ENCODE measurements around the gene GYS2.

Gene GYS2

DNA sequence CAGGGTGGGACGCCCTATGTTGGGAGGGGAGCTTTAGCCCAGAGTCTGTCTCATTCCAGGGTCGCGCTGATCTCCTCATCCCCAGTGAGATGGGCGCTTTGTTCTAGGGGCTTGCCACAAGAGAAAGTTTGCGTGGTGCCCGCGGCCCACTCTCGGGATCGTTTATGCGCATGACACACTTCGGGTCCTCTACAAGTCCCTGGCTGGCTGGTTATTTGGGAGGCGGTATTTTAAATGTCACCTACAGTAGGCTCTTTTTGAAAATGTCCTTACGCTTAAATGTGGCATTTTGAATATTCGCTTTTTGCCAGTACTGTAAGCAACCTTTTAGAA lies 102.5 kb downstream of the GYS2 start:
- TF ChIP-seq PPARA (CRISPR knock-in tag; IDR thresholded peaks at IDR 0.05; ENCODE audit: borderline replicate concordance) (no peak), OSR1 (CRISPR knock-in tag; IDR thresholded peaks at IDR 0.05) (no peak), ESRRG (CRISPR knock-in tag; IDR thresholded peaks at IDR 0.05) (no peak), ISL1 (CRISPR knock-in tag; IDR thresholded peaks at IDR 0.05) (no peak), SNAI2 (CRISPR knock-in tag; IDR thresholded peaks at IDR 0.05) (no peak), ZNF565 (CRISPR knock-in tag; conservative IDR thresholded peaks at IDR 0.05; ENCODE audit: low read depth) (no peak), TOX (CRISPR knock-in tag; IDR thresholded peaks at IDR 0.05; ENCODE audit: borderline replicate concordance) (no peak), RARB (CRISPR knock-in tag; IDR thresholded peaks at IDR 0.05) (no peak), ZFP3 (CRISPR knock-in tag; IDR thresholded peaks at IDR 0.05) (no peak), GLIS3 (CRISPR knock-in tag; IDR thresholded peaks at IDR 0.05) (no peak), BACH2 (CRISPR knock-in tag; IDR thresholded peaks at IDR 0.05; ENCODE audit: borderline replicate concordance) (no peak), TCF4 (CRISPR knock-in tag; IDR thresholded peaks at IDR 0.05; ENCODE audit: borderline replicate concordance) (no peak), ZFP30 (CRISPR knock-in tag; IDR thresholded peaks at IDR 0.05) (no peak)
- TF ChIP-seq, protein P1, sequence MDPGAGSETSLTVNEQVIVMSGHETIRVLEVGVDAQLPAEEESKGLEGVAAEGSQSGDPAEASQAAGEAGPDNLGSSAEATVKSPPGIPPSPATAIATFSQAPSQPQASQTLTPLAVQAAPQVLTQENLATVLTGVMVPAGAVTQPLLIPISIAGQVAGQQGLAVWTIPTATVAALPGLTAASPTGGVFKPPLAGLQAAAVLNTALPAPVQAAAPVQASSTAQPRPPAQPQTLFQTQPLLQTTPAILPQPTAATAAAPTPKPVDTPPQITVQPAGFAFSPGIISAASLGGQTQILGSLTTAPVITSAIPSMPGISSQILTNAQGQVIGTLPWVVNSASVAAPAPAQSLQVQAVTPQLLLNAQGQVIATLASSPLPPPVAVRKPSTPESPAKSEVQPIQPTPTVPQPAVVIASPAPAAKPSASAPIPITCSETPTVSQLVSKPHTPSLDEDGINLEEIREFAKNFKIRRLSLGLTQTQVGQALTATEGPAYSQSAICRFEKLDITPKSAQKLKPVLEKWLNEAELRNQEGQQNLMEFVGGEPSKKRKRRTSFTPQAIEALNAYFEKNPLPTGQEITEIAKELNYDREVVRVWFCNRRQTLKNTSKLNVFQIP (CRISPR knock-in tag; IDR thresholded peaks at IDR 0.05; ENCODE audit: borderline replicate concordance, low read depth), result no peak
- TF ChIP-seq, protein P2, sequence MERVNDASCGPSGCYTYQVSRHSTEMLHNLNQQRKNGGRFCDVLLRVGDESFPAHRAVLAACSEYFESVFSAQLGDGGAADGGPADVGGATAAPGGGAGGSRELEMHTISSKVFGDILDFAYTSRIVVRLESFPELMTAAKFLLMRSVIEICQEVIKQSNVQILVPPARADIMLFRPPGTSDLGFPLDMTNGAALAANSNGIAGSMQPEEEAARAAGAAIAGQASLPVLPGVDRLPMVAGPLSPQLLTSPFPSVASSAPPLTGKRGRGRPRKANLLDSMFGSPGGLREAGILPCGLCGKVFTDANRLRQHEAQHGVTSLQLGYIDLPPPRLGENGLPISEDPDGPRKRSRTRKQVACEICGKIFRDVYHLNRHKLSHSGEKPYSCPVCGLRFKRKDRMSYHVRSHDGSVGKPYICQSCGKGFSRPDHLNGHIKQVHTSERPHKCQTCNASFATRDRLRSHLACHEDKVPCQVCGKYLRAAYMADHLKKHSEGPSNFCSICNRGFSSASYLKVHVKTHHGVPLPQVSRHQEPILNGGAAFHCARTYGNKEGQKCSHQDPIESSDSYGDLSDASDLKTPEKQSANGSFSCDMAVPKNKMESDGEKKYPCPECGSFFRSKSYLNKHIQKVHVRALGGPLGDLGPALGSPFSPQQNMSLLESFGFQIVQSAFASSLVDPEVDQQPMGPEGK (CRISPR knock-in tag; IDR thresholded peaks at IDR 0.05; ENCODE audit: borderline replicate concordance), result no peak
- TF ChIP-seq, protein P3, sequence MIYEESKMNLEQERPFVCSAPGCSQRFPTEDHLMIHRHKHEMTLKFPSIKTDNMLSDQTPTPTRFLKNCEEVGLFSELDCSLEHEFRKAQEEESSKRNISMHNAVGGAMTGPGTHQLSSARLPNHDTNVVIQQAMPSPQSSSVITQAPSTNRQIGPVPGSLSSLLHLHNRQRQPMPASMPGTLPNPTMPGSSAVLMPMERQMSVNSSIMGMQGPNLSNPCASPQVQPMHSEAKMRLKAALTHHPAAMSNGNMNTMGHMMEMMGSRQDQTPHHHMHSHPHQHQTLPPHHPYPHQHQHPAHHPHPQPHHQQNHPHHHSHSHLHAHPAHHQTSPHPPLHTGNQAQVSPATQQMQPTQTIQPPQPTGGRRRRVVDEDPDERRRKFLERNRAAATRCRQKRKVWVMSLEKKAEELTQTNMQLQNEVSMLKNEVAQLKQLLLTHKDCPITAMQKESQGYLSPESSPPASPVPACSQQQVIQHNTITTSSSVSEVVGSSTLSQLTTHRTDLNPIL (CRISPR knock-in tag; IDR thresholded peaks at IDR 0.05; ENCODE audit: low read depth), result no peak
- TF ChIP-seq, protein P4, sequence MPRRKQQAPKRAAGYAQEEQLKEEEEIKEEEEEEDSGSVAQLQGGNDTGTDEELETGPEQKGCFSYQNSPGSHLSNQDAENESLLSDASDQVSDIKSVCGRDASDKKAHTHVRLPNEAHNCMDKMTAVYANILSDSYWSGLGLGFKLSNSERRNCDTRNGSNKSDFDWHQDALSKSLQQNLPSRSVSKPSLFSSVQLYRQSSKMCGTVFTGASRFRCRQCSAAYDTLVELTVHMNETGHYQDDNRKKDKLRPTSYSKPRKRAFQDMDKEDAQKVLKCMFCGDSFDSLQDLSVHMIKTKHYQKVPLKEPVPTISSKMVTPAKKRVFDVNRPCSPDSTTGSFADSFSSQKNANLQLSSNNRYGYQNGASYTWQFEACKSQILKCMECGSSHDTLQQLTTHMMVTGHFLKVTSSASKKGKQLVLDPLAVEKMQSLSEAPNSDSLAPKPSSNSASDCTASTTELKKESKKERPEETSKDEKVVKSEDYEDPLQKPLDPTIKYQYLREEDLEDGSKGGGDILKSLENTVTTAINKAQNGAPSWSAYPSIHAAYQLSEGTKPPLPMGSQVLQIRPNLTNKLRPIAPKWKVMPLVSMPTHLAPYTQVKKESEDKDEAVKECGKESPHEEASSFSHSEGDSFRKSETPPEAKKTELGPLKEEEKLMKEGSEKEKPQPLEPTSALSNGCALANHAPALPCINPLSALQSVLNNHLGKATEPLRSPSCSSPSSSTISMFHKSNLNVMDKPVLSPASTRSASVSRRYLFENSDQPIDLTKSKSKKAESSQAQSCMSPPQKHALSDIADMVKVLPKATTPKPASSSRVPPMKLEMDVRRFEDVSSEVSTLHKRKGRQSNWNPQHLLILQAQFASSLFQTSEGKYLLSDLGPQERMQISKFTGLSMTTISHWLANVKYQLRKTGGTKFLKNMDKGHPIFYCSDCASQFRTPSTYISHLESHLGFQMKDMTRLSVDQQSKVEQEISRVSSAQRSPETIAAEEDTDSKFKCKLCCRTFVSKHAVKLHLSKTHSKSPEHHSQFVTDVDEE (CRISPR knock-in tag; IDR thresholded peaks at IDR 0.05), result no peak
- peak; percentile 40 for ATAC-seq

DNA sequence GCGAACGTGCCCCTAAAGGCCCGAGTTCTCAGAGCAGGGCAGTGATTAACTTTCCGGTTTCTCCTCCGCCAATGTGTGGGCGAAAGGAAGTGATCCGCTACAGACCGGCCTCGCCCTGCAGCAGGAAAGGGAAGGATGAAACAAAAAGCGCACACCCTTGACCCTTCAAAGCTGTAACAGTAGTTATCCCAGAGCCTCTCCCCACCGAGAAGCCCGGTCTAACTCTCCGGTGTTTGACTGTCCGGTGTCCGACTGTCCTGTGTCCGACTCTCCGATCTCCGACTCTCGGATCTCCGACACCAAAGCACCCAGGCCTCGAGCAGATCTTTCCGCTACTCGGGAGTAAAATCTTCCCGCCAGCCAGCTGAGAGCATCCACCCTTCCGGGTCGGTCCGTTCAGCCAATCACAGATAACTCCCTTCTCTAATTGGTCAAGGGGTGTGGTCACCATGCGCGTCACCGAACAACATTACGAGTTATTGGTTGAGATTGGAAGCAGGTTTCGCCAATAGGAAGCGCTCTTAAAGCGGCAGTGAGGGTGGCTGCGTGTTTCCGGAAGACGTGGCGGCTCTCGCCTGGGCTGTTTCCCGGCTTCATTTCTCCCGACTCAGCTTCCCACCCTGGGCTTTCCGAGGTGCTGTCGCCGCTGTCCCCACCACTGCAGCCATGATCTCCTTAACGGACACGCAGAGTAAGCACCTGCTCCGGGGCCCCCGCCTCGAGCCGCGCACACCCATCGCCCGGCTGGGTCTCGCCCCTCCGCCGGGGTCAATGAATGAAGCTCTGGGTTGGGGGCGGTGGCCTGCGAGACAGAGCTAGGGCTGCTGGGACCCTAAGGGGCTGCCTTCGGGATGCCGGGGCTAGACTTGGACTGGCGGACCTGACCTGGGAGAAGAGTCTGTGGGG lies 103.1 kb downstream of the GYS2 start, which contains the start of the genes GOLT1B and RECQL:
TSS of gene GOLT1B (plus strand) at position 532 of the 906 bp plus-strand sequence. CDS start at position 667, 135 bp downstream.
TSS of gene RECQL (minus strand) at position 378 of the 906 bp plus-strand sequence. CDS start 2,065 bp downstream, outside the sequence.
- TF ChIP-seq RARB (CRISPR knock-in tag; IDR thresholded peaks at IDR 0.05) (no peak), ZNF70 (CRISPR knock-in tag; IDR thresholded peaks at IDR 0.05) (no peak), CSDC2 (CRISPR knock-in tag; IDR thresholded peaks at IDR 0.05) (no peak), ESRRG (CRISPR knock-in tag; IDR thresholded peaks at IDR 0.05) (no peak), ZNF565 (CRISPR knock-in tag; conservative IDR thresholded peaks at IDR 0.05; ENCODE audit: low read depth) (no peak), ISL1 (CRISPR knock-in tag; IDR thresholded peaks at IDR 0.05) (no peak), SNAI2 (CRISPR knock-in tag; IDR thresholded peaks at IDR 0.05) (no peak), OSR1 (CRISPR knock-in tag; IDR thresholded peaks at IDR 0.05) (no peak), PPARA (CRISPR knock-in tag; IDR thresholded peaks at IDR 0.05; ENCODE audit: borderline replicate concordance) (no peak)
- TF ChIP-seq, protein P2 (CRISPR knock-in tag; IDR thresholded peaks at IDR 0.05; ENCODE audit: borderline replicate concordance), result no peak
- TF ChIP-seq, protein P3 (CRISPR knock-in tag; IDR thresholded peaks at IDR 0.05; ENCODE audit: low read depth), result no peak
- TF ChIP-seq, protein P5, sequence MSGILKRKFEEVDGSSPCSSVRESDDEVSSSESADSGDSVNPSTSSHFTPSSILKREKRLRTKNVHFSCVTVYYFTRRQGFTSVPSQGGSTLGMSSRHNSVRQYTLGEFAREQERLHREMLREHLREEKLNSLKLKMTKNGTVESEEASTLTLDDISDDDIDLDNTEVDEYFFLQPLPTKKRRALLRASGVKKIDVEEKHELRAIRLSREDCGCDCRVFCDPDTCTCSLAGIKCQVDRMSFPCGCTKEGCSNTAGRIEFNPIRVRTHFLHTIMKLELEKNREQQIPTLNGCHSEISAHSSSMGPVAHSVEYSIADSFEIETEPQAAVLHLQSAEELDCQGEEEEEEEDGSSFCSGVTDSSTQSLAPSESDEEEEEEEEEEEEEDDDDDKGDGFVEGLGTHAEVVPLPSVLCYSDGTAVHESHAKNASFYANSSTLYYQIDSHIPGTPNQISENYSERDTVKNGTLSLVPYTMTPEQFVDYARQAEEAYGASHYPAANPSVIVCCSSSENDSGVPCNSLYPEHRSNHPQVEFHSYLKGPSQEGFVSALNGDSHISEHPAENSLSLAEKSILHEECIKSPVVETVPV (CRISPR knock-in tag; IDR thresholded peaks at IDR 0.05), result no peak
- TF ChIP-seq, protein P4 (CRISPR knock-in tag; IDR thresholded peaks at IDR 0.05), result no peak
- peak; percentile 97 for ATAC-seq

Measured in SK-N-SH treated with all-trans-retinoic acid at 6 μM for 48 hours (cell line).